ENCODE measurements around the gene FLNB.

DNA sequence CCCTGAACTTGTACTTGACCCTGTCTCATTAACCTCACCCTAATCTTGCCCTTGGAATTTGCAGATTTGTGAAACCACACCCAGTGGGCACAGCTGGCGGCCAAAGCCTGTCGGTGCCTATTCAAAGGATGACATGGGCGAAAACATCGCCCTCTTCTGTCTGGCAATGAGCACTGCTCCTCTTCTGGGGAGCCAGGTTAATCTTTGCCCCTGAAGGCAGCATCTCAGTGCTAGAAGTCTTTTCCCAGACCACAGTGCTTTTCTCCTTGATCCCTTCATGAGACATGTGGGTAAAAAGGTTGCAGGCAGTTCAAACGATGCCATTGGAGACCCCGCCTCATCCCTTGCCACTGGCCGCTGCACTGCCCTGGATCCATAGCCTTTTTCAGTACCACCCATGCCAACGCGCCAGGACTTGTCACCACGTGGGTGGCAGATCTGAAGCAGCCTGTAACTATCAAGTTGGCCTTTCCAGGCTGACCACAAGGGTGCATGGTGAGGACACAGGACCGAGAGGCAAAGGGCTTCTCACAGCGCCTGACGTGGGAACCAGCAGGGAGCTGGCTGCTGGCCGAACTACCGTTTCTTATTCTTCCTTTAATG is 209.1 kb downstream of the FLNB start:
- TF ChIP-seq, protein P1, sequence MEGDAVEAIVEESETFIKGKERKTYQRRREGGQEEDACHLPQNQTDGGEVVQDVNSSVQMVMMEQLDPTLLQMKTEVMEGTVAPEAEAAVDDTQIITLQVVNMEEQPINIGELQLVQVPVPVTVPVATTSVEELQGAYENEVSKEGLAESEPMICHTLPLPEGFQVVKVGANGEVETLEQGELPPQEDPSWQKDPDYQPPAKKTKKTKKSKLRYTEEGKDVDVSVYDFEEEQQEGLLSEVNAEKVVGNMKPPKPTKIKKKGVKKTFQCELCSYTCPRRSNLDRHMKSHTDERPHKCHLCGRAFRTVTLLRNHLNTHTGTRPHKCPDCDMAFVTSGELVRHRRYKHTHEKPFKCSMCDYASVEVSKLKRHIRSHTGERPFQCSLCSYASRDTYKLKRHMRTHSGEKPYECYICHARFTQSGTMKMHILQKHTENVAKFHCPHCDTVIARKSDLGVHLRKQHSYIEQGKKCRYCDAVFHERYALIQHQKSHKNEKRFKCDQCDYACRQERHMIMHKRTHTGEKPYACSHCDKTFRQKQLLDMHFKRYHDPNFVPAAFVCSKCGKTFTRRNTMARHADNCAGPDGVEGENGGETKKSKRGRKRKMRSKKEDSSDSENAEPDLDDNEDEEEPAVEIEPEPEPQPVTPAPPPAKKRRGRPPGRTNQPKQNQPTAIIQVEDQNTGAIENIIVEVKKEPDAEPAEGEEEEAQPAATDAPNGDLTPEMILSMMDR (IDR thresholded peaks at IDR 0.05), result peak; percentile 77
- TF ChIP-seq EZH2 (IDR thresholded peaks at IDR 0.05), result no peak
